ENCODE data around the gene SLAIN1.

DNA sequence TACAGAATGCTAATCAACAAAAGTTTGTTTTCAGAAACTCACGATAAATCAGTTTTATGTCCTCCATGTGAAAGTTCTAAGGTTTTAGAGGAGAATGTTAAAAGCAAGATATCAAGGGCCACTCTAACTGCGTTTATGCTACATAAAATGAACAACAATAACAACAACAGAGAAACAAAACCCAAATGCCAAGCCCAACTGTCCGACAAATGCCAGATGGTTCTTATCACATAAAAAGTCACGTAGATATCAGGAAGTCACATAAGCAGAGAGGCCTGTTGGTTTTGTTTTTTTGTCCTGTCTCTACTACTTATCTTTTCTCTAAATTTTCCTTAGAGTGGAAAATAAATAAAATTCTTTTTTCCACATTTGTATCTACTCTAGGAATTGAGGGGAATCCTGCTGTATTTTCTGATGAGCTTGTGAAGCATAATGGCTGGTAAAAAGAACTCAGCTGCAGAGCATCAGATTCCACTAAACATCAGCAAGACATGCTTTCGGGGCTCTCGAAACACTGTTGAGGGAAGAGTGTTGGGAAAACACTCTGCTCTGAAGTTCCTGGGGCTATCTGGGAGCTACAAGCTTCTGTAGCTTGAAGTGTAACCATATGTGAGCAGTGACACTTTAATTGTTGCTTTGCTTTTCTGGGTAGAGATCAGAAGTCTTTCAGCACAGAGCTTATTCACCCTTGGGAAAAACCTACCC is 110.1 kb downstream of the SLAIN1 start:
- TF ChIP-seq RAD21 (IDR thresholded peaks at IDR 0.05; ENCODE audit: low read length) (no peak), RFX5 (IDR thresholded peaks at IDR 0.05; ENCODE audit: low read depth, low read length) (no peak), POLR2A (IDR thresholded peaks at IDR 0.05; ENCODE audit: low read depth, low read length) (no peak)
- TF ChIP-seq, protein P1, sequence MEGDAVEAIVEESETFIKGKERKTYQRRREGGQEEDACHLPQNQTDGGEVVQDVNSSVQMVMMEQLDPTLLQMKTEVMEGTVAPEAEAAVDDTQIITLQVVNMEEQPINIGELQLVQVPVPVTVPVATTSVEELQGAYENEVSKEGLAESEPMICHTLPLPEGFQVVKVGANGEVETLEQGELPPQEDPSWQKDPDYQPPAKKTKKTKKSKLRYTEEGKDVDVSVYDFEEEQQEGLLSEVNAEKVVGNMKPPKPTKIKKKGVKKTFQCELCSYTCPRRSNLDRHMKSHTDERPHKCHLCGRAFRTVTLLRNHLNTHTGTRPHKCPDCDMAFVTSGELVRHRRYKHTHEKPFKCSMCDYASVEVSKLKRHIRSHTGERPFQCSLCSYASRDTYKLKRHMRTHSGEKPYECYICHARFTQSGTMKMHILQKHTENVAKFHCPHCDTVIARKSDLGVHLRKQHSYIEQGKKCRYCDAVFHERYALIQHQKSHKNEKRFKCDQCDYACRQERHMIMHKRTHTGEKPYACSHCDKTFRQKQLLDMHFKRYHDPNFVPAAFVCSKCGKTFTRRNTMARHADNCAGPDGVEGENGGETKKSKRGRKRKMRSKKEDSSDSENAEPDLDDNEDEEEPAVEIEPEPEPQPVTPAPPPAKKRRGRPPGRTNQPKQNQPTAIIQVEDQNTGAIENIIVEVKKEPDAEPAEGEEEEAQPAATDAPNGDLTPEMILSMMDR (conservative IDR thresholded peaks at IDR 0.05; ENCODE audit: low read depth, low read length), result no peak
- TF ChIP-seq, protein P2, sequence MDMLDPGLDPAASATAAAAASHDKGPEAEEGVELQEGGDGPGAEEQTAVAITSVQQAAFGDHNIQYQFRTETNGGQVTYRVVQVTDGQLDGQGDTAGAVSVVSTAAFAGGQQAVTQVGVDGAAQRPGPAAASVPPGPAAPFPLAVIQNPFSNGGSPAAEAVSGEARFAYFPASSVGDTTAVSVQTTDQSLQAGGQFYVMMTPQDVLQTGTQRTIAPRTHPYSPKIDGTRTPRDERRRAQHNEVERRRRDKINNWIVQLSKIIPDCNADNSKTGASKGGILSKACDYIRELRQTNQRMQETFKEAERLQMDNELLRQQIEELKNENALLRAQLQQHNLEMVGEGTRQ (IDR thresholded peaks at IDR 0.05; ENCODE audit: low read depth, low read length), result no peak
